ENCODE results near the gene TMSB10. TPM values are rescaled to one million over a fixed set of nuclear protein-coding genes. Genes with fewer than 3 reads are reported as not detected.
"Not testable (repeated sequence)": the region's sequence is repeated elsewhere in the genome, so short reads cannot be mapped to it uniquely, and the experiment has no call there.

Gene TMSB10
- polyA plus RNA-seq, 1 donor (not counting 4 experiments of a cell fraction or from before 2014, with no cell fraction given), result 3,595 TPM

GRCh38 chr2:84914334-84914733 is 8.9 kb downstream of the TMSB10 start:
- no peak overlapping the region for H3K9ac ChIP-seq (ENCODE audit: control insufficient read depth, extremely low read depth, insufficient read depth, low read length)
- no peak overlapping the region for H3K4me2 ChIP-seq (ENCODE audit: control insufficient read depth, extremely low read depth, insufficient read depth, low read depth, low read length)
- TF ChIP-seq EZH2 (IDR thresholded peaks at IDR 0.05; ENCODE audit: low read length) (no peak), CTCF (optimal IDR thresholded peaks at IDR 0.05 in 1 of 3, IDR thresholded peaks at IDR 0.05 in 1 of 3, conservative IDR thresholded peaks at IDR 0.05 in 1 of 3; ENCODE audit: extremely low read depth in 1 of 3, insufficient read depth in 2 of 3, low read length in 3 of 3) (no peak)
- no peak overlapping the region for H2AFZ ChIP-seq (ENCODE audit: control insufficient read depth, low read length)
- dilution Hi-C loops (cut with MboI; ENCODE audit: extremely low pct_ligation_motif_present, low sequenced_read_pairs), result no loop called here
- H3K4me3 ChIP-seq (ENCODE audit: control insufficient read depth in 2 of 3, extremely low read depth in 1 of 3, insufficient read depth in 2 of 3, low read depth in 1 of 3, low read length in 3 of 3), result no peak overlapping the region
- H3K27me3 ChIP-seq (ENCODE audit: control insufficient read depth, extremely low read depth, insufficient read depth, low read length), result no peaks in the 10 kb centered on the region
- H3K27ac ChIP-seq (ENCODE audit: control insufficient read depth, insufficient read depth, low read length), result no peak overlapping the region
- DNase-seq (ENCODE audit: low read depth, low spot score) (no peak), FAIRE-seq (no peak)
- no peaks in the 10 kb centered on the region for H3K36me3 ChIP-seq (ENCODE audit: control insufficient read depth in 2 of 2, extremely low read depth in 1 of 2, insufficient read depth in 2 of 2, low read length in 2 of 2)
- peaks cover 4% of the 10 kb centered on the region for H3K4me1 ChIP-seq (ENCODE audit: control insufficient read depth, extremely low read depth, insufficient read depth, low read length)
- H4K20me1 ChIP-seq (ENCODE audit: control insufficient read depth, extremely low read depth, insufficient read depth, low read length), result no peaks in the 10 kb centered on the region
- H3K9me1 ChIP-seq (ENCODE audit: control insufficient read depth, extremely low read depth, insufficient read depth, low read length), result no peaks in the 10 kb centered on the region
- H3K9me3 ChIP-seq (ENCODE audit: control insufficient read depth, low read depth, low read length), result no peaks in the 10 kb centered on the region
- no peaks in the 10 kb centered on the region for H3K79me2 ChIP-seq (ENCODE audit: control insufficient read depth, insufficient read depth, low read length)

GRCh38 chr2:84915675-84916074 is 10.2 kb downstream of the TMSB10 start:
- H3K4me2 ChIP-seq (ENCODE audit: control insufficient read depth, extremely low read depth, insufficient read depth, low read depth, low read length); H3K27ac ChIP-seq (ENCODE audit: control insufficient read depth, insufficient read depth, low read length); H3K9me1 ChIP-seq (ENCODE audit: control insufficient read depth, extremely low read depth, insufficient read depth, low read length); H3K4me3 ChIP-seq (ENCODE audit: control insufficient read depth in 2 of 3, extremely low read depth in 1 of 3, insufficient read depth in 2 of 3, low read depth in 1 of 3, low read length in 3 of 3); H4K20me1 ChIP-seq (ENCODE audit: control insufficient read depth, extremely low read depth, insufficient read depth, low read length); H2AFZ ChIP-seq (ENCODE audit: control insufficient read depth, low read length); dilution Hi-C loops (cut with MboI; ENCODE audit: extremely low pct_ligation_motif_present, low sequenced_read_pairs); DNase-seq (ENCODE audit: low read depth, low spot score); H3K9ac ChIP-seq (ENCODE audit: control insufficient read depth, extremely low read depth, insufficient read depth, low read length); H3K9me3 ChIP-seq (ENCODE audit: control insufficient read depth, low read depth, low read length); FAIRE-seq; H3K79me2 ChIP-seq (ENCODE audit: control insufficient read depth, insufficient read depth, low read length); H3K27me3 ChIP-seq (ENCODE audit: control insufficient read depth, extremely low read depth, insufficient read depth, low read length); H3K36me3 ChIP-seq (ENCODE audit: control insufficient read depth in 2 of 2, extremely low read depth in 1 of 2, insufficient read depth in 2 of 2, low read length in 2 of 2): not testable (repeated sequence)
- H3K4me1 ChIP-seq (ENCODE audit: control insufficient read depth, extremely low read depth, insufficient read depth, low read length), result peaks cover 14% of the 10 kb centered on the region

GRCh38 chr2:84917821-84918220 is 12.4 kb downstream of the TMSB10 start:
- H4K20me1 ChIP-seq (ENCODE audit: control insufficient read depth, extremely low read depth, insufficient read depth, low read length); dilution Hi-C loops (cut with MboI; ENCODE audit: extremely low pct_ligation_motif_present, low sequenced_read_pairs); H3K4me3 ChIP-seq (ENCODE audit: control insufficient read depth in 2 of 3, extremely low read depth in 1 of 3, insufficient read depth in 2 of 3, low read depth in 1 of 3, low read length in 3 of 3); H3K9me1 ChIP-seq (ENCODE audit: control insufficient read depth, extremely low read depth, insufficient read depth, low read length); H3K79me2 ChIP-seq (ENCODE audit: control insufficient read depth, insufficient read depth, low read length); FAIRE-seq; H3K9me3 ChIP-seq (ENCODE audit: control insufficient read depth, low read depth, low read length); H3K4me2 ChIP-seq (ENCODE audit: control insufficient read depth, extremely low read depth, insufficient read depth, low read depth, low read length); H3K36me3 ChIP-seq (ENCODE audit: control insufficient read depth in 2 of 2, extremely low read depth in 1 of 2, insufficient read depth in 2 of 2, low read length in 2 of 2); H3K27me3 ChIP-seq (ENCODE audit: control insufficient read depth, extremely low read depth, insufficient read depth, low read length); H3K9ac ChIP-seq (ENCODE audit: control insufficient read depth, extremely low read depth, insufficient read depth, low read length); DNase-seq (ENCODE audit: low read depth, low spot score); H3K27ac ChIP-seq (ENCODE audit: control insufficient read depth, insufficient read depth, low read length); H2AFZ ChIP-seq (ENCODE audit: control insufficient read depth, low read length): not testable (repeated sequence)
- peaks cover 14% of the 10 kb centered on the region for H3K4me1 ChIP-seq (ENCODE audit: control insufficient read depth, extremely low read depth, insufficient read depth, low read length)

All from keratinocyte (primary cell).